Measurements from ENCODE around the gene LY6G6C. TPM values are rescaled to one million over a fixed set of nuclear protein-coding genes. Genes with fewer than 3 reads are reported as not detected.
"Not testable (repeated sequence)": the region's sequence is repeated elsewhere in the genome, so short reads cannot be mapped to it uniquely, and the experiment has no call there.

The LY6G6C gene
- total and polyA plus RNA-seq, 7 experiments from 2014 or later, result 1.2 TPM; not detected in 6

DNA sequence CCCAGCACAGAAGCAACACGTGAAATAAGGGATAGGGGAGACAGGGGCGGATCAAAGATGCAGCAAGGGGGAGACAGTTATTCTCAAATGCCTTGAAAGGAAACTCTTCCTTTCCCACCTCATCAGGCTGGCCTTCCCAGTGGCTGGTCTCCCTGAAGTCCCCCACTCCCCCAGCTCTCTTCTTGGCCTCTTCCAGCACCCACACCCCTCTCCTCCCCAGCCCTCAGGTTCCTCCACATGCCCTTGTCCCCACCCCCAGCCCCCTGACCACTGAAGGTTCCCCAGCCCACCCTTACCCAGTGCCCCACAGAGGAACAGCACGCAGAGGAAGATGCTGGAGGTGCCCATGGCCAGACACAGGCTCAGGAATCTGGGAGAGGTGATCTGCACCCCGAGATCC lies 8.1 kb downstream of the LY6G6C start:
- peaks cover 0 to 3% (median 0%) of the 10 kb centered on the region in 11 donors for H3K9me3 Mint-ChIP-seq
- DNase-seq (no peak), ATAC-seq (no peak)
- no peaks in the 10 kb centered on the region for H3K36me3 Mint-ChIP-seq
- no peaks in the 10 kb centered on the region for H3K9me3 ChIP-seq (ENCODE audit: control insufficient read depth in 2 of 3, low read length in 3 of 3)
- ChIA-PET CTCF (interaction anchor here (0.7 kb wide), 1 partner anchor 75 kb away, joined by 3 read pairs; no protein-coding TSS in a partner anchor), POLR2A (interaction anchor here (1.5 to 1.8 kb wide), 2 partner anchors 10 kb away, joined by 4 to 6 read pairs; partner anchors contain the start of genes ABHD16A and MPIG6B)
- peaks cover 0 to 17% (median 0%) of the 10 kb centered on the region in 5 donors for H3K27me3 Mint-ChIP-seq
- H3K27ac Mint-ChIP-seq, result peak overlapping the region in 2 of 9 donors; percentile 2 to 10
- H3K4me3 ChIP-seq (ENCODE audit: low read length), result no peak overlapping the region
- no peak overlapping the region for H3K27ac ChIP-seq (ENCODE audit: low read depth, low read length)
- no peak overlapping the region for H3K4me3 Mint-ChIP-seq
- H3K4me1 ChIP-seq (ENCODE audit: control insufficient read depth in 2 of 2, insufficient read depth in 2 of 2, low read length in 2 of 2), result peaks cover 7% of the 10 kb centered on the region in 2 donors
- H3K36me3 ChIP-seq (ENCODE audit: control insufficient read depth in 2 of 3, insufficient read depth in 3 of 3, low read length in 3 of 3), result no peaks in the 10 kb centered on the region
- intact Hi-C loops (cut with micrococcal nuclease), result no loop called here
- H3K4me1 Mint-ChIP-seq, result peaks cover 4 to 34% (median 21%) of the 10 kb centered on the region in 7 donors
- H3K27me3 ChIP-seq (ENCODE audit: control insufficient read depth in 2 of 2, insufficient read depth in 2 of 2, low read length in 2 of 2), result no peaks in the 10 kb centered on the region

GRCh38 chr6:31712296-31712695 lies 9.2 kb downstream of the LY6G6C start:
- Histone ChIP-seq H3K9me3 (ENCODE audit: control insufficient read depth in 2 of 3, low read length in 3 of 3) (no peaks in the 10 kb centered on the region), H3K27ac (ENCODE audit: low read depth, low read length) (no peak overlapping the region), H3K36me3 (ENCODE audit: control insufficient read depth in 2 of 3, insufficient read depth in 3 of 3, low read length in 3 of 3) (no peaks in the 10 kb centered on the region), H3K4me3 (ENCODE audit: low read length) (no peak overlapping the region), H3K4me1 (ENCODE audit: control insufficient read depth in 2 of 2, insufficient read depth in 2 of 2, low read length in 2 of 2) (peaks cover 7% of the 10 kb centered on the region in 2 donors), H3K27me3 (ENCODE audit: control insufficient read depth in 2 of 2, insufficient read depth in 2 of 2, low read length in 2 of 2) (no peaks in the 10 kb centered on the region)
- peaks cover 4 to 34% (median 21%) of the 10 kb centered on the region in 7 donors for H3K4me1 Mint-ChIP-seq
- ATAC-seq (peak; percentile 84), DNase-seq (peak in 2 of 9 donors; percentile 29 to 33)
- peaks cover 0 to 3% (median 0%) of the 10 kb centered on the region in 11 donors for H3K9me3 Mint-ChIP-seq
- H3K27me3 Mint-ChIP-seq, result peaks cover 0 to 19% (median 0%) of the 10 kb centered on the region in 5 donors
- CTCF ChIA-PET, result interaction anchor here (0.8 to 1.6 kb wide), 3 partner anchors 9 to 31 kb away, joined by 3 to 5 read pairs (median 4); partner anchors contain the start of genes ABHD16A and LY6G5C
- H3K4me3 Mint-ChIP-seq, result no peak overlapping the region
- H3K36me3 Mint-ChIP-seq, result no peaks in the 10 kb centered on the region
- intact Hi-C loops (cut with micrococcal nuclease), result no loop called here
- POLR2A ChIA-PET, result interaction anchor here (1.0 kb wide), 1 partner anchor 60 kb away, joined by 3 read pairs; the partner anchor contains the start of gene BAG6
- peak overlapping the region in 3 of 9 donors; percentile 14 to 67 (median 65) for H3K27ac Mint-ChIP-seq

GRCh38 chr6:31711233-31711632 lies 10.3 kb downstream of the LY6G6C start:
- peaks cover 4 to 34% (median 21%) of the 10 kb centered on the region in 7 donors for H3K4me1 Mint-ChIP-seq
- no peaks in the 10 kb centered on the region for H3K27me3 ChIP-seq (ENCODE audit: control insufficient read depth in 2 of 2, insufficient read depth in 2 of 2, low read length in 2 of 2)
- no peak overlapping the region for H3K27ac ChIP-seq (ENCODE audit: low read depth, low read length)
- H3K9me3 ChIP-seq (ENCODE audit: control insufficient read depth in 2 of 3, low read length in 3 of 3), result no peaks in the 10 kb centered on the region
- no peak overlapping the region for H3K4me3 ChIP-seq (ENCODE audit: low read length)
- H3K4me3 Mint-ChIP-seq, result no peak overlapping the region
- ATAC-seq (peak; percentile 49), DNase-seq (no peak)
- peaks cover 0 to 3% (median 0%) of the 10 kb centered on the region in 11 donors for H3K9me3 Mint-ChIP-seq
- POLR2A ChIA-PET, result interaction anchor here (0.6 to 0.8 kb wide), 3 partner anchors 16 to 154 kb away, joined by 3 read pairs; no protein-coding TSS in a partner anchor
- intact Hi-C loops (cut with micrococcal nuclease), result no loop called here
- H3K4me1 ChIP-seq (ENCODE audit: control insufficient read depth in 2 of 2, insufficient read depth in 2 of 2, low read length in 2 of 2), result peaks cover 7% of the 10 kb centered on the region in 2 donors
- H3K27ac Mint-ChIP-seq, result peak overlapping the region in 1 of 9 donors; percentile 28
- peaks cover 0 to 19% (median 0%) of the 10 kb centered on the region in 5 donors for H3K27me3 Mint-ChIP-seq
- H3K36me3 Mint-ChIP-seq, result no peaks in the 10 kb centered on the region
- H3K36me3 ChIP-seq (ENCODE audit: control insufficient read depth in 2 of 3, insufficient read depth in 3 of 3, low read length in 3 of 3), result no peaks in the 10 kb centered on the region
- CTCF ChIA-PET, result interaction anchor here (0.6 to 1.2 kb wide), 2 partner anchors 18 to 20 kb away, joined by 3 read pairs; no protein-coding TSS in a partner anchor

- Mint-ChIP-seq H3K27ac (peak overlapping the region in 2 of 9 donors; percentile 5 to 28), H3K4me3 (no peak overlapping the region), H3K9me3 (peaks cover 0 to 3% (median 0%) of the 10 kb centered on the region in 11 donors), H3K36me3 (no peaks in the 10 kb centered on the region), H3K4me1 (peaks cover 4 to 34% (median 21%) of the 10 kb centered on the region in 7 donors), H3K27me3 (peaks cover 0 to 19% (median 0%) of the 10 kb centered on the region in 5 donors)
- Histone ChIP-seq H3K9me3 (ENCODE audit: control insufficient read depth in 2 of 3, low read length in 3 of 3) (no peaks in the 10 kb centered on the region), H3K27ac (ENCODE audit: low read depth, low read length) (no peak overlapping the region), H3K27me3 (ENCODE audit: control insufficient read depth in 2 of 2, insufficient read depth in 2 of 2, low read length in 2 of 2) (no peaks in the 10 kb centered on the region), H3K36me3 (ENCODE audit: control insufficient read depth in 2 of 3, insufficient read depth in 3 of 3, low read length in 3 of 3) (no peaks in the 10 kb centered on the region), H3K4me1 (ENCODE audit: control insufficient read depth in 2 of 2, insufficient read depth in 2 of 2, low read length in 2 of 2) (peaks cover 7% of the 10 kb centered on the region in 2 donors), H3K4me3 (ENCODE audit: low read length) (no peak overlapping the region)
- CTCF ChIA-PET, result no interaction called here
- ATAC-seq, result no peak
- intact Hi-C loops (cut with micrococcal nuclease), result no loop called here
- no peak for DNase-seq
- POLR2A ChIA-PET, result interaction anchor here (0.6 to 0.8 kb wide), 2 partner anchors 17 to 35 kb away, joined by 3 read pairs; no protein-coding TSS in a partner anchor
Observed at GRCh38 chr6:31710523-31711219, 10.9 kb downstream of the LY6G6C start.

- ATAC-seq; DNase-seq; H3K4me1 ChIP-seq (ENCODE audit: control insufficient read depth in 2 of 2, insufficient read depth in 2 of 2, low read length in 2 of 2); H3K4me3 Mint-ChIP-seq; H3K27ac ChIP-seq (ENCODE audit: low read depth, low read length); H3K27ac Mint-ChIP-seq; H3K9me3 ChIP-seq (ENCODE audit: control insufficient read depth in 2 of 3, low read length in 3 of 3); H3K9me3 Mint-ChIP-seq; H3K36me3 ChIP-seq (ENCODE audit: control insufficient read depth in 2 of 3, insufficient read depth in 3 of 3, low read length in 3 of 3); H3K27me3 ChIP-seq (ENCODE audit: control insufficient read depth in 2 of 2, insufficient read depth in 2 of 2, low read length in 2 of 2); CTCF ChIA-PET; H3K36me3 Mint-ChIP-seq; H3K4me3 ChIP-seq (ENCODE audit: low read length): not testable (repeated sequence)
- Mint-ChIP-seq H3K4me1 (peaks cover 4 to 33% (median 20%) of the 10 kb centered on the region in 7 donors), H3K27me3 (peaks cover 0 to 16% (median 0%) of the 10 kb centered on the region in 5 donors)
- intact Hi-C loops (cut with micrococcal nuclease), result loop anchor here in 1 of 2 donors (10.0 kb wide), 1 partner anchor 164 kb away; the partner anchor contains the start of genes ATP6V1G2, DDX39B and NFKBIL1
- POLR2A ChIA-PET, result interaction anchor here (0.6 kb wide), 1 partner anchor 122 kb away, joined by 4 read pairs; no protein-coding TSS in a partner anchor
Observed at GRCh38 chr6:31709157-31709556, 12.4 kb downstream of the LY6G6C start.

- no peaks in the 10 kb centered on the region for H3K27me3 ChIP-seq (ENCODE audit: control insufficient read depth in 2 of 2, insufficient read depth in 2 of 2, low read length in 2 of 2)
- peaks cover 7 to 13% of the 10 kb centered on the region in 2 donors for H3K4me1 ChIP-seq (ENCODE audit: control insufficient read depth in 2 of 2, insufficient read depth in 2 of 2, low read length in 2 of 2)
- H3K9me3 Mint-ChIP-seq, result peaks cover 0 to 3% (median 0%) of the 10 kb centered on the region in 11 donors
- no peak overlapping the region for H3K27ac Mint-ChIP-seq
- ChIA-PET POLR2A (no interaction called here), CTCF (no interaction called here)
- no peak for DNase-seq
- no peak for ATAC-seq
- no peaks in the 10 kb centered on the region for H3K9me3 ChIP-seq (ENCODE audit: control insufficient read depth in 2 of 3, low read length in 3 of 3)
- no peaks in the 10 kb centered on the region for H3K36me3 Mint-ChIP-seq
- H3K4me1 Mint-ChIP-seq, result peaks cover 4 to 30% (median 19%) of the 10 kb centered on the region in 7 donors
- H3K27ac ChIP-seq (ENCODE audit: low read depth, low read length), result no peak overlapping the region
- no peaks in the 10 kb centered on the region for H3K36me3 ChIP-seq (ENCODE audit: control insufficient read depth in 2 of 3, insufficient read depth in 3 of 3, low read length in 3 of 3)
- H3K27me3 Mint-ChIP-seq, result peaks cover 0 to 14% (median 0%) of the 10 kb centered on the region in 5 donors
- H3K4me3 Mint-ChIP-seq, result no peak overlapping the region
- no peak overlapping the region for H3K4me3 ChIP-seq (ENCODE audit: low read length)
- intact Hi-C loops (cut with micrococcal nuclease), result loop anchor here in 1 of 2 donors (10.0 kb wide), 1 partner anchor 163 kb away; the partner anchor contains the start of genes ATP6V1G2, DDX39B and NFKBIL1
Observed at GRCh38 chr6:31708224-31708623, 13.3 kb downstream of the LY6G6C start.

Measured in naive thymus-derived CD4-positive, alpha-beta T cell (primary cell).